Body of pancreas (tissue), 4 donors: ENCODE measurements around the gene FAM50A.

ENCODE experiments used
- POLR2A ChIP-seq, 3 donors: fragments of 450-650 bp; IDR thresholded peaks; one replicate each; pipeline ENCODE4 v1.6.1; 2016; ENCODE audit warnings: antibody characterized with exemption in 3 of 3, mild to moderate bottlenecking in 2 of 3
- TF ChIP-seq, protein P1 (sequence below), 7 experiments: fragments of 450-650 bp in 4 of 7; fragments of 200-600 bp in 3 of 7; sonication (generic) in 3 of 7; IDR thresholded peaks; one replicate each; pipeline ENCODE4 v1.5.1; 2016 to 2019; ENCODE audit warnings: antibody characterized with exemption in 7 of 7

DNA sequence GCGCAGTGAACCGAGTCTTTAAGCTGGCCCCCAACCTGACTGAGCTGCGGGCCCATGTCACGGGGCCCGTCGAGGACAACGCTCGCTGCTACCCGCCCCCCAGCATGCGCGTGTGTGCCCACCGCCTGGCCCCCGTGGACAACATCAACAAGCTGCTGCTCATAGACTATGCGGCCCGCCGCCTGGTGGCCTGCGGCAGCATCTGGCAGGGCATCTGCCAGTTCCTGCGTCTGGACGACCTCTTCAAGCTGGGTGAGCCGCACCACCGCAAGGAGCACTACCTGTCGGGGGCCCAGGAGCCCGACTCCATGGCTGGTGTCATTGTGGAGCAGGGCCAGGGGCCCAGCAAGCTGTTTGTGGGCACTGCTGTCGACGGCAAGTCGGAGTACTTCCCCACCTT lies 16.4 kb downstream of the FAM50A start:
- TF ChIP-seq, protein P1, sequence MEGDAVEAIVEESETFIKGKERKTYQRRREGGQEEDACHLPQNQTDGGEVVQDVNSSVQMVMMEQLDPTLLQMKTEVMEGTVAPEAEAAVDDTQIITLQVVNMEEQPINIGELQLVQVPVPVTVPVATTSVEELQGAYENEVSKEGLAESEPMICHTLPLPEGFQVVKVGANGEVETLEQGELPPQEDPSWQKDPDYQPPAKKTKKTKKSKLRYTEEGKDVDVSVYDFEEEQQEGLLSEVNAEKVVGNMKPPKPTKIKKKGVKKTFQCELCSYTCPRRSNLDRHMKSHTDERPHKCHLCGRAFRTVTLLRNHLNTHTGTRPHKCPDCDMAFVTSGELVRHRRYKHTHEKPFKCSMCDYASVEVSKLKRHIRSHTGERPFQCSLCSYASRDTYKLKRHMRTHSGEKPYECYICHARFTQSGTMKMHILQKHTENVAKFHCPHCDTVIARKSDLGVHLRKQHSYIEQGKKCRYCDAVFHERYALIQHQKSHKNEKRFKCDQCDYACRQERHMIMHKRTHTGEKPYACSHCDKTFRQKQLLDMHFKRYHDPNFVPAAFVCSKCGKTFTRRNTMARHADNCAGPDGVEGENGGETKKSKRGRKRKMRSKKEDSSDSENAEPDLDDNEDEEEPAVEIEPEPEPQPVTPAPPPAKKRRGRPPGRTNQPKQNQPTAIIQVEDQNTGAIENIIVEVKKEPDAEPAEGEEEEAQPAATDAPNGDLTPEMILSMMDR (IDR thresholded peaks at IDR 0.05): no peak
- TF ChIP-seq POLR2A (IDR thresholded peaks at IDR 0.05): no peak
